ENCODE data around the gene HDAC7.

The HDAC7 gene

GRCh38 chr12:47833591-47834012 is 13.9 kb upstream of the HDAC7 start:
- in situ Hi-C loops (cut with MboI; ENCODE audit: low sequenced_read_pairs) = no loop called here

GRCh38 chr12:47832263-47832933 is 12.7 kb upstream of the HDAC7 start:
- in situ Hi-C loops (cut with MboI; ENCODE audit: low sequenced_read_pairs) = no loop called here

GRCh38 chr12:47829584-47829983 is 9.9 kb upstream of the HDAC7 start:
- in situ Hi-C loops (cut with MboI; ENCODE audit: low sequenced_read_pairs) = no loop called here

- in situ Hi-C loops (cut with MboI; ENCODE audit: low sequenced_read_pairs) = no loop called here
Observed at GRCh38 chr12:47828976-47829482, 9.3 kb upstream of the HDAC7 start.

GRCh38 chr12:47828008-47828975 is 8.6 kb upstream of the HDAC7 start:
- in situ Hi-C loops (cut with MboI; ENCODE audit: low sequenced_read_pairs) = no loop called here

- in situ Hi-C loops (cut with MboI; ENCODE audit: low sequenced_read_pairs) = no loop called here
Observed at GRCh38 chr12:47825173-47825639, 5.5 kb upstream of the HDAC7 start.

GRCh38 chr12:47824635-47825034 is 4.9 kb upstream of the HDAC7 start:
- in situ Hi-C loops (cut with MboI; ENCODE audit: low sequenced_read_pairs) = no loop called here

- in situ Hi-C loops (cut with MboI; ENCODE audit: low sequenced_read_pairs) = no loop called here
Observed at GRCh38 chr12:47824198-47824597, 4.5 kb upstream of the HDAC7 start.

- in situ Hi-C loops (cut with MboI; ENCODE audit: low sequenced_read_pairs) = no loop called here
Observed at GRCh38 chr12:47823422-47824086, 3.9 kb upstream of the HDAC7 start.

- in situ Hi-C loops (cut with MboI; ENCODE audit: low sequenced_read_pairs) = no loop called here
Observed at GRCh38 chr12:47822863-47823262, 3.2 kb upstream of the HDAC7 start.

- in situ Hi-C loops (cut with MboI; ENCODE audit: low sequenced_read_pairs) = no loop called here
Observed at GRCh38 chr12:47822401-47822800, 2.7 kb upstream of the HDAC7 start.

GRCh38 chr12:47821346-47821706 is 1.6 kb upstream of the HDAC7 start:
- in situ Hi-C loops (cut with MboI; ENCODE audit: low sequenced_read_pairs) = no loop called here

GRCh38 chr12:47820631-47821345 is 1.1 kb upstream of the HDAC7 start:
- in situ Hi-C loops (cut with MboI; ENCODE audit: low sequenced_read_pairs) = no loop called here

GRCh38 chr12:47819138-47819895 is 386 bp downstream of the HDAC7 start:
- in situ Hi-C loops (cut with MboI; ENCODE audit: low sequenced_read_pairs) = no loop called here

GRCh38 chr12:47818467-47819137 is 1.1 kb downstream of the HDAC7 start:
- in situ Hi-C loops (cut with MboI; ENCODE audit: low sequenced_read_pairs) = no loop called here

GRCh38 chr12:47818007-47818376 is 1.7 kb downstream of the HDAC7 start:
- in situ Hi-C loops (cut with MboI; ENCODE audit: low sequenced_read_pairs) = no loop called here

- in situ Hi-C loops (cut with MboI; ENCODE audit: low sequenced_read_pairs) = no loop called here
Observed at GRCh38 chr12:47817272-47818006, 2.3 kb downstream of the HDAC7 start.

- in situ Hi-C loops (cut with MboI; ENCODE audit: low sequenced_read_pairs) = no loop called here
Observed at GRCh38 chr12:47816403-47817271, 3.1 kb downstream of the HDAC7 start.
